ENCODE measurements around the gene ZFAND6.

The ZFAND6 gene

GRCh38 chr15:80163897-80164296, 104.4 kb downstream of the ZFAND6 start:
- ATAC-seq (ENCODE audit: low read depth) (no peak), DNase-seq (ENCODE audit: low spot score) (no peak)
- peaks cover 38% of the 10 kb centered on the region for H3K36me3 ChIP-seq (ENCODE audit: low read depth)
- TF ChIP-seq CTCF (IDR thresholded peaks at IDR 0.05; ENCODE audit: poor library complexity, severe bottlenecking) = no peak
- no peaks in the 10 kb centered on the region for H3K27me3 ChIP-seq (ENCODE audit: insufficient read depth, poor library complexity, severe bottlenecking)
- H3K4me1 ChIP-seq (ENCODE audit: insufficient read depth, poor library complexity, severe bottlenecking) = peaks cover 16% of the 10 kb centered on the region
- no peak overlapping the region for H3K27ac ChIP-seq (ENCODE audit: poor library complexity, severe bottlenecking)
- no peak overlapping the region for H3K4me3 ChIP-seq (ENCODE audit: severe bottlenecking)
- H3K9me3 ChIP-seq (ENCODE audit: severe bottlenecking) = no peaks in the 10 kb centered on the region

- Histone ChIP-seq H3K27me3 (ENCODE audit: insufficient read depth, poor library complexity, severe bottlenecking) (no peaks in the 10 kb centered on the region), H3K9me3 (ENCODE audit: severe bottlenecking) (no peaks in the 10 kb centered on the region), H3K4me3 (ENCODE audit: severe bottlenecking) (no peak overlapping the region), H3K4me1 (ENCODE audit: insufficient read depth, poor library complexity, severe bottlenecking) (peaks cover 6% of the 10 kb centered on the region), H3K27ac (ENCODE audit: poor library complexity, severe bottlenecking) (no peak overlapping the region), H3K36me3 (ENCODE audit: low read depth) (peaks cover 19% of the 10 kb centered on the region)
- ATAC-seq (ENCODE audit: low read depth) (no peak), DNase-seq (ENCODE audit: low spot score) (peak; percentile 43)
- no peak for TF ChIP-seq CTCF (IDR thresholded peaks at IDR 0.05; ENCODE audit: poor library complexity, severe bottlenecking)
Measured at GRCh38 chr15:80167936-80168335, 108.5 kb downstream of the ZFAND6 start.

GRCh38 chr15:80168421-80168820, 108.9 kb downstream of the ZFAND6 start:
- Histone ChIP-seq H3K4me1 (ENCODE audit: insufficient read depth, poor library complexity, severe bottlenecking) (peaks cover 6% of the 10 kb centered on the region), H3K27me3 (ENCODE audit: insufficient read depth, poor library complexity, severe bottlenecking) (no peaks in the 10 kb centered on the region), H3K4me3 (ENCODE audit: severe bottlenecking) (no peak overlapping the region), H3K9me3 (ENCODE audit: severe bottlenecking) (no peaks in the 10 kb centered on the region), H3K27ac (ENCODE audit: poor library complexity, severe bottlenecking) (no peak overlapping the region), H3K36me3 (ENCODE audit: low read depth) (peaks cover 19% of the 10 kb centered on the region)
- ATAC-seq (ENCODE audit: low read depth) (no peak), DNase-seq (ENCODE audit: low spot score) (no peak)
- no peak for TF ChIP-seq CTCF (IDR thresholded peaks at IDR 0.05; ENCODE audit: poor library complexity, severe bottlenecking)

- peaks cover 8% of the 10 kb centered on the region for H3K4me1 ChIP-seq (ENCODE audit: insufficient read depth, poor library complexity, severe bottlenecking)
- no peaks in the 10 kb centered on the region for H3K9me3 ChIP-seq (ENCODE audit: severe bottlenecking)
- TF ChIP-seq CTCF (IDR thresholded peaks at IDR 0.05; ENCODE audit: poor library complexity, severe bottlenecking) = no peak
- H3K27me3 ChIP-seq (ENCODE audit: insufficient read depth, poor library complexity, severe bottlenecking) = no peaks in the 10 kb centered on the region
- H3K27ac ChIP-seq (ENCODE audit: poor library complexity, severe bottlenecking) = no peak overlapping the region
- DNase-seq (ENCODE audit: low spot score) (no peak), ATAC-seq (ENCODE audit: low read depth) (no peak)
- H3K36me3 ChIP-seq (ENCODE audit: low read depth) = peaks cover 9% of the 10 kb centered on the region; the same call in 1 of the 2 replicates
- no peak overlapping the region for H3K4me3 ChIP-seq (ENCODE audit: severe bottlenecking)
Measured at GRCh38 chr15:80169768-80170357, 110.4 kb downstream of the ZFAND6 start.

- DNase-seq (ENCODE audit: low spot score) (no peak), ATAC-seq (ENCODE audit: low read depth) (no peak)
- Histone ChIP-seq H3K4me3 (ENCODE audit: severe bottlenecking) (no peak overlapping the region), H3K9me3 (ENCODE audit: severe bottlenecking) (no peaks in the 10 kb centered on the region), H3K36me3 (ENCODE audit: low read depth) (peaks cover 8% of the 10 kb centered on the region; the same call in 1 of the 2 replicates), H3K27ac (ENCODE audit: poor library complexity, severe bottlenecking) (no peak overlapping the region), H3K4me1 (ENCODE audit: insufficient read depth, poor library complexity, severe bottlenecking) (peaks cover 8% of the 10 kb centered on the region), H3K27me3 (ENCODE audit: insufficient read depth, poor library complexity, severe bottlenecking) (no peaks in the 10 kb centered on the region)
- no peak for TF ChIP-seq CTCF (IDR thresholded peaks at IDR 0.05; ENCODE audit: poor library complexity, severe bottlenecking)
Measured at GRCh38 chr15:80170596-80170995, 111.1 kb downstream of the ZFAND6 start.
